ENCODE data around the gene PAGE2B.
"Not testable (repeated sequence)": the region's sequence is repeated elsewhere in the genome, so short reads cannot be mapped to it uniquely, and the experiment has no call there.

PAGE2B gene

DNA sequence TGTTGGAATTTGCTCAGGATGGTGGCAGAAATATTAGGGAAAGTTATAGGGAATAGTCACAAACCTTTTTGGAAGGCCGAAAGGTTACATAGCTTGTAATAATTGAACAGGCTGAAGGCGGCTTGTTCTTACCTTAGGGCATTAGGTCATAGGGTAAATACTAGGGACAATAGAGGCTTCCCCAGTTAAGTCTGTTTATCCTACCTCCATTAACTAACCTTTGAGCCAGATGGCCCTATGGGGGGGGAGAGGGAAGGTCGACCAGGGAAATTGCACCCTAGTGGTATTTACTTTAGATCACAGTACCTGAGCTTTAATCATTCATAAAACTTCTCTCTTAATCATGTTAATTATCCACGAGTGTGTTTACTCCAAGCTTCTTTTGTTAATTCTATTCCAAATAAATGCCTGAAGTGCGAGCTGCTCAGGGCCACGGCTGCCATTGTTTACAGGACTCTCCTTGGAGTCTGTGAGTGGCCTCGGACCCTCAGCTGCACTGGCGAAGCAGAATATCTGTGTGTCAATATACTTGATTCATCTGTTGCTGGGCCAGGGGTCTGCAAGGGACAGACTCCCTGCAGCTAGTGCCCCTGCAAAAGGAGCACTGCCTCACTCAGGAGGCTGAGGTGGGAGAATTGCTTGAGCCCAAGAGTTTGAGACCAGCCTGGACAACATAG, 36.9 kb downstream of the PAGE2B start:
- peak; percentile 41 for DNase-seq

DNA sequence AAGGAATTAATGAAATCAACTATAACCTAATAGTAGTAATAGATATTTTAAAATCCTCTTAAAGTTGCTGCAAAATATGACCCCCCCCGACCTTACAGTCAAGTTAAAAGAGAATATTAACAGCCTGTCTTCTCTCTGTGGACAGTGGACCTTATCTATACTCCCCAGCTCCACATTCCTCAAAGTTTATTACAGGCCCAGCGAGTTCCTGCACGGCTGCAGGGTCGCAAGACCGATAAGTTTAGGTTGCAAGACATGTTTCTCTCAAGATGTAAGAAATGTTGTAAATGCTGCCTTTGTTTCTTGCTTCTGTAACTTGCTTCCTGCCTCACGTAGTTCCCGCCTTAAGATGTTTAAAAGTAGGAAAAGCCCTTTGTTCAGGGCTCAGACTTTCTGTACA, 41.8 kb downstream of the PAGE2B start:
- DNase-seq = not testable (repeated sequence)

DNA sequence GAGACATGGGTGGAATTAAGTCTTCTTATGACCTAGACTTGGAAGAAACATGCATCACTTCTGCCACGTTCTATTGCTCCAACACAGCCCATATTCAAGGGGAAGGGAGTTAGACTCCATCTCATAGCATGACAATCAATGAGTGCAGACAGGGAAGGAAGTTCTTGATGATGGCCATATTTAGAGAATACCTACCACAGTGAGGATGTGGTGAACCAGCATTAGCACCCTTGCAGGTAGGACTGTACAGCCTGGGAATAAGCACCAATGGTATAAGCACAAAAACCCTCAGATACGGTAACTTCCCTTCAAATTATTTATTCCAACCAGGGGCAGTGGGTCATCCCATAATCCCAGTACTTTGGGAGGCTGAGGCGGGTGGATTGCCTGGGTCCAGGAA, 43.7 kb downstream of the PAGE2B start:
- no peak for DNase-seq

DNA sequence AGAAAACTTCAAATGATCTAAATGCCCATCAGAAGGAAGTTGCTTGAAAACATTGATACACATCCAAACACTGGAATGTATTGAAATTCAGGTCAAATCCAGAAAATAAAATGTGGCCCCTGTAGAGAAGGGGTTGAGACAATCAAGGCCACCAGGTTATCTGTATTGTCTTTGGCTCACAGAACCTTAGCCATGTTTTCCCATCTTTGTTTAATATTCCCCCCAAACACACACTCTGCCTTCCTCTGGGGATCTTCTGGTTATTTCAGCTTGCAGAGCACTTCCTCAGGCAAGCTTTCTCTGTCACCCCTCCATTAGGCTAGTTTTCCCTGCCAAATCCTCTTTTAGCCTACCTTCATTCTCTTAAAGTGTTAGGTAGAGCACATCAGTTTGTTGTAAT, 44.4 kb downstream of the PAGE2B start:
- DNase-seq = no peak

DNA sequence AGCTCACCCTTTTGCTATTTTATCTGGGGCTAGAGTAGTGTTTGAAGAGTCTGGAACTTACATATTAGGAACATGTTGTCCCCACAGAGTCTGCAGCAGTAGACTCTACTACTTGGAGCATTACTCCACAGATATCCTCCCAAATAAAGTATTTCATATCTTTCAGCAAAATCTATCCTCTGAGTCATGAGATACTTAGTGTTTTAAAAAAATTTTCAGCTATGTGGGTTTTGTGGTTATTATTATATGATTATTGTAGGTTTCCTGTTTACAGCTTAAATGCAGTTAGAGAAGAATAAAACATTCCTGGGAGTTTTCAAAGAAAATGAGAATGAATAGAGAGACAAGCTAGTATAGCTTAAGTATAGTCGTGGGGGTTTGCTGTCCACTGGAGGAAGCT, 44.9 kb downstream of the PAGE2B start:
- DNase-seq = no peak

DNA sequence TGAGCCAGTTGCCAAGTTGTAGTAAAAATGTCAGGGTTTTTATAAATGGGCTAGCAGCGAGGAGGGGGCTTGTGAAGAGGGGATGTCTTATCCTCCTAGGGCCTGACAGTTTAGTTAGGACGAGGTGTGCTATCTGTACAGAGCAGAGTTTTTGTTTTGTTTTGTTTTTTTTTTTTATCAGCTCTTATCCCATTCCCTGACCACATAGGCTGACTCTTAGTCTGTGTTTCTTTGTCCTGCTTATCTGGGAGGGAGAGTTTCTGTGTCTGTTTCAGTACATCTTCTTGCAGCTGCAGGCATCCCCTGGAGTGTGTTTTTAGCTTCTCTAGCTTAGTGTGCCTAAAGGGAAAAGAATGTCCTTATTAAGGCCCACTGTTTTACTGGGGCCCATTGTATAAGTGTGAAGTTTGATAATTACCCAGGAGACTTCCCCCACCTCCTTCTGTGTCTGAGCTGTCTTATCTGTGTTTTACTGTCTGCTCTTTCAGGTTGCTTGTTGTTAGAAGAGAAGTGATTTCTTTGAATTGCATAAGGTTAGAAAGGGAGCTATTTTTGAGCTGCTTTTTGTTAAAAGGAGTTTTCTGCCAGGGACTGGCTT, 46.0 kb downstream of the PAGE2B start:
- DNase-seq = no peak

DNA sequence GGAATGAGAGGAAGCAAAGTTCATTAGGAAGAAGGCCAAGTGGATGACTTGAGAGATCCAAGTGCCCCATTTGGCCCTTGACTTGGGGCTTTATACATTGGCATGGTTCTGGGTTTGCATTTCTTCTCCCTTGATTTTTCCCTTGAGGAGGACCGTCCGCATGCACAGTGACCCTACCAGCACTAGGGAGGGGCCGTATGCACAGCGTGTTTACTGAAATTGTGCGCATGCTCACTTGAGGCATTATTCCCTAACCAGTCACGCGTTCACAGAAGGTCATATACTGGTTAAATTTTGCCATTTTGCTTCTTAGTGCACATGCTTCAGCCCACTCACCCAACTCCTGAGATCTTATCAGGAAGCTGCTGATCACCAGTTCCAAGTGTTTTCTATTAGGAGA, 49.1 kb downstream of the PAGE2B start:
- no peak for DNase-seq

DNA sequence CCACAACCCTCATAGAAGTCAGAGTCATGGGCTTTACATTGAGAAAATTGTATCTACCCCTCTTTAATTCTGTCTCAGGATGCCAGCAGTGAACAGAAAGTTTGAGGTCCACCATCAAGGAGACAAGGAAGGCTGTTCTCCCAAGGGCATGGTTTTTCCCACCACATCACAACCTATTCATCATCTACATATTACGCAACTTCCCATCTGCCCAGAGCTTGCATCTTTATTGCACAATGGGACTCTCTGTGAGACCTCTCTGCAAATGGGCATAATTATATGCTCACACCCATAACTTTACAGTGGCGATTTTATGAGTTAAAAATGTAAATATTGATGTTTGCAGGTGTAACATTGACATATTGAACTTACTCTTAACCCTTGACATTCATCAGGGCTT, 52.9 kb downstream of the PAGE2B start:
- DNase-seq = peak; percentile 16

Measured in NCI-H748 treated with DMSO at 0.1 percent for 48 hours (cell line).